ENCODE results near the gene NXPH3. TPM values are rescaled to one million over a fixed set of nuclear protein-coding genes. Genes with fewer than 3 reads are reported as not detected.
A peak's percentile ranks its signal among the peaks of the same experiment; 100 is the strongest.

Gene NXPH3
- total and polyA plus RNA-seq, 2 of the 13 experiments (the other 11 are each of a cell fraction or from before 2014, with no cell fraction given) = 0.04 to 0.58 TPM

- TF ChIP-seq PRMT3 (CRISPR knock-in tag; IDR thresholded peaks at IDR 0.05; ENCODE audit: borderline replicate concordance, low read depth) = 0 out of 2 replicates have a peak, but pooled peaks have one; percentile 49
- TF ChIP-seq NFYB (CRISPR knock-in tag; IDR thresholded peaks at IDR 0.05) = no peak
- TF ChIP-seq HOMEZ (CRISPR knock-in tag; IDR thresholded peaks at IDR 0.05; ENCODE audit: low read depth) = 0 out of 2 replicates have a peak, but pooled peaks have one; percentile 2
- no peak for TF ChIP-seq MBNL3 (CRISPR knock-in tag; conservative IDR thresholded peaks at IDR 0.05)
- no peak for TF ChIP-seq CBX2 (IDR thresholded peaks at IDR 0.05; ENCODE audit: low read depth, low read length)
- TF ChIP-seq CBX2 (CRISPR knock-in tag; IDR thresholded peaks at IDR 0.05; ENCODE audit: low read depth) = no peak
- no peak for TF ChIP-seq ZNF816 (CRISPR knock-in tag; IDR thresholded peaks at IDR 0.05; ENCODE audit: borderline replicate concordance)
Observed at GRCh38 chr17:49570540-49571242, 5.0 kb upstream of the NXPH3 start (continued).

GRCh38 chr17:49571283-49571682 lies 4.4 kb upstream of the NXPH3 start:
- Histone ChIP-seq H3K4me2 (ENCODE audit: low read depth, low read length) (peak overlapping the region; percentile 32; the same call in 1 of the 2 replicates), H3K9me3 (ENCODE audit: low read length) (no peaks in the 10 kb centered on the region), H3K9ac (ENCODE audit: insufficient read depth, low read depth, low read length) (no peak overlapping the region), H3K4me3 (replicated peaks in 1 of 3; ENCODE audit: insufficient read depth in 1 of 3, low read depth in 2 of 3, low read length in 3 of 3) (no peak overlapping the region; a peak in 1 of 6 replicates), H4K20me1 (ENCODE audit: insufficient read depth, low read length) (no peaks in the 10 kb centered on the region), H3K36me3 (replicated peaks in 1 of 2; ENCODE audit: control insufficient read depth in 1 of 2, insufficient read depth in 2 of 2, low read length in 2 of 2) (no peaks in the 10 kb centered on the region), H3K27ac (ENCODE audit: extremely low read length, insufficient read depth, low read length) (no peak overlapping the region), H3K4me1 (ENCODE audit: insufficient read depth, low read length) (peaks cover 47% of the 10 kb centered on the region), H3K79me2 (ENCODE audit: insufficient read depth, low read length) (no peaks in the 10 kb centered on the region), H2AFZ (ENCODE audit: low read length) (no peak overlapping the region), H3K27me3 (ENCODE audit: control insufficient read depth in 1 of 2, insufficient read depth in 2 of 2, low read length in 2 of 2) (peaks cover 0 to 52% of the 10 kb centered on the region in 2 experiments; a peak in 3 of 5 replicates)
- no peak for TF ChIP-seq HDAC6 (IDR thresholded peaks at IDR 0.05; ENCODE audit: low read depth, low read length)
- TF ChIP-seq ZNF556 (CRISPR knock-in tag; IDR thresholded peaks at IDR 0.05; ENCODE audit: borderline replicate concordance) = no peak
- no peak for TF ChIP-seq ZHX1 (CRISPR knock-in tag; IDR thresholded peaks at IDR 0.05; ENCODE audit: low read depth)
- no peak for TF ChIP-seq AKAP8 (CRISPR knock-in tag; IDR thresholded peaks at IDR 0.05)
- no peak for TF ChIP-seq ZNF205 (CRISPR knock-in tag; IDR thresholded peaks at IDR 0.05)
- no peak for TF ChIP-seq PREB (CRISPR knock-in tag; IDR thresholded peaks at IDR 0.05)
- TF ChIP-seq ZNF710 (CRISPR knock-in tag; IDR thresholded peaks at IDR 0.05; ENCODE audit: borderline replicate concordance) = no peak
- intact Hi-C loops (cut with micrococcal nuclease; ENCODE audit: unreplicated experiment) (no loop called here), in situ Hi-C loops (cut with HindIII; ENCODE audit: extremely low pct_ligation_motif_present, low pct_unique_long_range_greater_than_20kb) (no loop called here)
- ChIA-PET POLR2A (interaction anchor here (2.2 to 3.2 kb wide), 2 partner anchors 106 to 125 kb away, joined by 9 to 11 read pairs; partner anchors contain the start of gene SPOP), CTCF (ENCODE audit: low intra/inter-chr PET ratio, low total read pairs) (interaction anchor here (6.1 kb wide), 1 partner anchor 123 kb away, joined by 210 read pairs; no protein-coding TSS in a partner anchor)
- WGBS (ENCODE audit: low lambda C conversion rate) = under 1% methylated on average over 6 of the region's 6 CpGs
- no peak for ATAC-seq
- no peak for DNase-seq (ENCODE audit: low spot score)
- BruUV-seq (replicated peaks) = no TSS peak
- no peak for FAIRE-seq

All from HepG2 (cell line).